ENCODE data around the gene ERF. TPM values are rescaled to one million over a fixed set of nuclear protein-coding genes. Genes with fewer than 3 reads are reported as not detected.

The ERF gene
- total and polyA plus RNA-seq, 2 donors (not counting 1 experiment from before 2014, with no cell fraction given) = 48.6 to 51.5 TPM

DNA sequence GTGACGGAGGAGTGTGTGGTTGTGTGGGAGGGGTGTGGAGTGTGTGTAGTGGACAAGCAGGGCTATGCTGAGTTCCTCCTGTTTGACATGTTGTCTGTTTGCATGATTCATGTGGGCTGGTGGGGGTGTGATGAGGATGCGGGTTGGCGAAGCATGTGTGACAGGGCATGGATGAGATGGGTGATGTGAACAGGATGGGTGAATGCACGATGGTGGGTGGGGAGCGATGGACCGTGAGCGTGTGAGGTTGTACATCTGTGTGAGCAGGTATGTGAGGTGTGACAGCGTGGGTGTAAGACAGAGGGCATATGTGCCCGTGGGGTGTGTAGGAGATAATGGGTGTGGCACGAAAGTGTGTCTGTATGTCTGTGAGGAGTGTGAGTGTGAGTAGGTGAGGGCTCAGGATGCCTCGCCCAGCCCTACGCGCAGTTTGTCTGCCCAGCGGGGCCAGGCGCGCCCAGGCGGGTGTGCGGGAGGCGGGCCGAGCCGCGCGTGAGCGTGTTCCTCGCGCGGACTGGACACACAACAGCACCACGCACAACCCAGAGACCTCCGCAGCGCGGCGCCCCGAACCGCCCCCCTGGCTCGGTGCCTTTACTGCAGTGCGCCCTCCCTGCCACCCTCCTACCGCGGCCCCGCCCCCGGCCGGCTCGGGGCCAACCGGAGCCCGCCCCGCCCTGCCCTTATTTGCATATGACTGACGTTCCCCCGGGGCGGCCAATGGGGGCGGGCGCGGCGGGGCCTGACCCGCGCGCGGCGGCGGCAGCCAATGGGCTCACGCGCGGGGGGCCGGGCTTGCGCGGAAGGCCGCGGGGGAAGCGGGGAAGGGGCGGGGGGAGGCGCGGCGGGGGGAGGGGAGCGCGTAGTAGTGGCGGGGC is 28.5 kb upstream of the ERF start:
- H3K9me3 ChIP-seq (ENCODE audit: control extremely low read depth in 1 of 3, control insufficient read depth in 2 of 3, insufficient read depth in 1 of 3, low read length in 2 of 3) = no peaks in the 10 kb centered on the region
- Mint-ChIP-seq H3K4me1 (peaks cover 37% of the 10 kb centered on the region), H3K27ac (no peak overlapping the region), H3K27me3 (no peaks in the 10 kb centered on the region), H3K9me3 (ENCODE audit: insufficient read depth) (no peaks in the 10 kb centered on the region), H3K4me3 (no peak overlapping the region)
- peak overlapping the region; percentile 96 for H3K4me2 ChIP-seq (replicated peaks; ENCODE audit: low read depth, low read length, poor library complexity, severe bottlenecking)
- peaks cover 0 to 17% of the 10 kb centered on the region in 2 experiments for H3K36me3 ChIP-seq (replicated peaks in 1 of 2; ENCODE audit: control extremely low read depth in 1 of 2, control insufficient read depth in 1 of 2, extremely low read depth in 1 of 2, insufficient read depth in 2 of 2, low read length in 1 of 2)
- H3K9ac ChIP-seq (ENCODE audit: low read length) = peak overlapping the region; percentile 67
- no peak for TF ChIP-seq EZH2 (IDR thresholded peaks at IDR 0.05; ENCODE audit: borderline replicate concordance, insufficient read depth, low read depth, low read length, poor library complexity, severe bottlenecking)
- TF ChIP-seq, protein P1, sequence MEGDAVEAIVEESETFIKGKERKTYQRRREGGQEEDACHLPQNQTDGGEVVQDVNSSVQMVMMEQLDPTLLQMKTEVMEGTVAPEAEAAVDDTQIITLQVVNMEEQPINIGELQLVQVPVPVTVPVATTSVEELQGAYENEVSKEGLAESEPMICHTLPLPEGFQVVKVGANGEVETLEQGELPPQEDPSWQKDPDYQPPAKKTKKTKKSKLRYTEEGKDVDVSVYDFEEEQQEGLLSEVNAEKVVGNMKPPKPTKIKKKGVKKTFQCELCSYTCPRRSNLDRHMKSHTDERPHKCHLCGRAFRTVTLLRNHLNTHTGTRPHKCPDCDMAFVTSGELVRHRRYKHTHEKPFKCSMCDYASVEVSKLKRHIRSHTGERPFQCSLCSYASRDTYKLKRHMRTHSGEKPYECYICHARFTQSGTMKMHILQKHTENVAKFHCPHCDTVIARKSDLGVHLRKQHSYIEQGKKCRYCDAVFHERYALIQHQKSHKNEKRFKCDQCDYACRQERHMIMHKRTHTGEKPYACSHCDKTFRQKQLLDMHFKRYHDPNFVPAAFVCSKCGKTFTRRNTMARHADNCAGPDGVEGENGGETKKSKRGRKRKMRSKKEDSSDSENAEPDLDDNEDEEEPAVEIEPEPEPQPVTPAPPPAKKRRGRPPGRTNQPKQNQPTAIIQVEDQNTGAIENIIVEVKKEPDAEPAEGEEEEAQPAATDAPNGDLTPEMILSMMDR (IDR thresholded peaks at IDR 0.05) = no peak
- H4K20me1 ChIP-seq (ENCODE audit: control insufficient read depth, insufficient read depth, low read length, poor library complexity, severe bottlenecking) = peaks cover 25% of the 10 kb centered on the region
- peak overlapping the region; percentile 41 to 72 (median 65) for H3K4me3 ChIP-seq (ENCODE audit: control extremely low read depth in 1 of 5, extremely low read depth in 1 of 5, insufficient read depth in 1 of 5, low read depth in 2 of 5, low read length in 4 of 5)
- H3K4me1 ChIP-seq (ENCODE audit: control insufficient read depth in 2 of 2, insufficient read depth in 2 of 2, low read length in 2 of 2) = peaks cover 53 to 65% of the 10 kb centered on the region in 2 donors
- ChIA-PET POLR2A (interaction anchor here (0.5 to 5.5 kb wide), 8 partner anchors 13 to 1918 kb away, joined by 3 to 23 read pairs (median 10); partner anchors contain the start of genes CIC, GSK3A and PAFAH1B3), CTCF (interaction anchor here (1.2 to 1.4 kb wide), 4 partner anchors 10 to 40 kb away, joined by 3 to 4 read pairs (median 3); partner anchors contain the start of genes PAFAH1B3 and PRR19)
- peak; percentile 64 for ATAC-seq (ENCODE audit: low read depth)
- peak overlapping the region; percentile 91 to 96 for H3K27ac ChIP-seq (ENCODE audit: low read length in 2 of 2)
- intact Hi-C loops (cut with micrococcal nuclease) = loop anchor here (1.0 to 5.0 kb wide), 8 partner anchors 15 to 154 kb away; partner anchors contain the start of genes MEGF8, PAFAH1B3, PRR19 and ZNF526
- H2AFZ ChIP-seq (ENCODE audit: insufficient read depth, low read depth, low read length, poor library complexity, severe bottlenecking) = peak overlapping the region; percentile 50
- H3K27me3 ChIP-seq (replicated peaks in 1 of 4; ENCODE audit: control extremely low read depth in 1 of 4, control insufficient read depth in 3 of 4, insufficient read depth in 4 of 4, low read length in 3 of 4) = no peaks in the 10 kb centered on the region
- H3K79me2 ChIP-seq (ENCODE audit: control insufficient read depth, insufficient read depth, low read length) = peaks cover 30% of the 10 kb centered on the region
- DNase-seq = peak; percentile 98
- under 1% methylated on average over 49 of the region's 74 CpGs for WGBS (ENCODE audit: insufficient coverage)

Data from B cell (primary cell).